OCI-LY7 (cell line): ENCODE data around the gene HDAC7. TPM values are rescaled to one million over a fixed set of nuclear protein-coding genes. Genes with fewer than 3 reads are reported as not detected.
A peak's percentile ranks its signal among the peaks of the same experiment; 100 is the strongest.

Experiments used
- BruUV-seq: library from RNA; stranded (reverse); fragments of 400-500 nt; replicated peaks from 2 replicates; lab custom pipeline; 2021; lab: Mats Ljungman, UMichigan
- CTCF ChIA-PET: fragments of 300-600 bp; sonication (Branson Sonifier 250); formaldehyde crosslinking; loops from one replicate; lab custom pipeline; 2022; ENCODE audit warnings: antibody characterized with exemption; ENCODE audit not compliant: unreplicated experiment; lab: Charles Lee
- POLR2A ChIA-PET: fragments of 300-600 bp; sonication (Branson Sonifier 250); formaldehyde crosslinking; loops from one replicate; lab custom pipeline; 2022; ENCODE audit warnings: antibody characterized with exemption; lab: Charles Lee
- DNase-seq: peaks from one replicate; pipeline ENCODE4 v3.0.0-alpha.2; 2015; ENCODE audit warnings: low spot score
- H2AFZ ChIP-seq: fragments of 200-600 bp; sonication (generic), shearing (Covaris generic); 2 replicates; pipeline ENCODE4 v1.6.1; 2014; ENCODE audit warnings: mild to moderate bottlenecking, antibody characterized with exemption, low read length, moderate library complexity
- H3K27ac ChIP-seq: fragments of 200-600 bp; sonication (generic); 2 replicates; pipeline ENCODE4 v1.5.1; 2014; ENCODE audit warnings: mixed run types, low read depth, mild to moderate bottlenecking, moderate library complexity, low read length, inconsistent platforms; ENCODE audit not compliant: poor library complexity, severe bottlenecking
- H3K36me3 ChIP-seq: fragments of 200-600 bp; sonication (generic); 2 replicates; pipeline ENCODE4 v1.6.1; 2014; ENCODE audit warnings: mild to moderate bottlenecking, antibody characterized with exemption, low read length, moderate library complexity, mixed read lengths; ENCODE audit not compliant: insufficient read depth
- H3K4me1 ChIP-seq: fragments of 200-600 bp; sonication (generic); 2 replicates; pipeline ENCODE4 v1.5.1; 2014; ENCODE audit warnings: mild to moderate bottlenecking, low read length; ENCODE audit not compliant: insufficient read depth, poor library complexity, severe bottlenecking
- H3K4me2 ChIP-seq: fragments of 200-600 bp; sonication (generic); 2 replicates; pipeline ENCODE4 v1.6.1; 2014; ENCODE audit warnings: mild to moderate bottlenecking, low read length
- H3K4me3 ChIP-seq: fragments of 200-600 bp; sonication (generic); 2 replicates; pipeline ENCODE4 v1.5.1; 2014; ENCODE audit warnings: mild to moderate bottlenecking, low read depth, low read length; ENCODE audit not compliant: poor library complexity, severe bottlenecking
- H3K79me2 ChIP-seq: fragments of 200-600 bp; sonication (generic); 2 replicates; pipeline ENCODE4 v1.6.1; 2016; ENCODE audit warnings: low read depth, mild to moderate bottlenecking, low read length, moderate library complexity, mixed read lengths; ENCODE audit not compliant: insufficient read depth
- H3K9me2 ChIP-seq: fragments of 200-600 bp; sonication (generic); 2 replicates; pipeline ENCODE4 v1.6.1; 2016; ENCODE audit warnings: mild to moderate bottlenecking, low read length, mixed read lengths; ENCODE audit not compliant: insufficient read depth
- H3K9me3 ChIP-seq: fragments of 200-600 bp; sonication (generic); 2 replicates; pipeline ENCODE4 v1.6.1; 2014; ENCODE audit warnings: mild to moderate bottlenecking, mixed run types, low read length, mixed read lengths
- H4K20me1 ChIP-seq: fragments of 200-600 bp; sonication (generic); 2 replicates; pipeline ENCODE4 v1.6.1; 2014; ENCODE audit warnings: mild to moderate bottlenecking, antibody characterized with exemption, low read length, moderate library complexity, mixed read lengths; ENCODE audit not compliant: insufficient read depth
- CTCF ChIP-seq: fragments of 200-600 bp; sonication (generic); conservative IDR thresholded peaks from 2 replicates; pipeline ENCODE4 v1.5.1; 2014; ENCODE audit warnings: mild to moderate bottlenecking, antibody characterized with exemption, low read length, moderate library complexity, mixed read lengths
- EZH2phosphoT487 ChIP-seq: fragments of 200-600 bp; sonication (generic); IDR thresholded peaks from 2 replicates; pipeline ENCODE4 v1.6.1; 2018; ENCODE audit warnings: low read depth, borderline replicate concordance, mild to moderate bottlenecking, mixed run types, antibody characterized with exemption, low read length, moderate library complexity, mixed read lengths
- intact Hi-C: fragments of 100-400 bp; cut with micrococcal nuclease; formaldehyde crosslinking; loops from one replicate; pipeline ENCODE4 v1.10.0; 2022; ENCODE audit not compliant: unreplicated experiment
- total RNA-seq, 2 experiments: library from RNA; depleted of rRNA in 1 of 2; stranded (reverse); fragments of >200 nt in 1 of 2; shearing (Covaris generic) in 1 of 2; gene quantifications; 2 replicates each; pipeline ENCODE4 v1.2.3, GENCODE V29; 2014 to 2022

HDAC7 gene
- total RNA-seq, 2 experiments from 2014 or later, result 45.9 to 131 TPM

- H3K9me3 ChIP-seq, result no peaks in the 10 kb centered on the region
- no peaks in the 10 kb centered on the region for H3K79me2 ChIP-seq
- no peaks in the 10 kb centered on the region for H3K9me2 ChIP-seq
- peak overlapping the region; percentile 5 for H3K27ac ChIP-seq
- no peak overlapping the region for H3K4me3 ChIP-seq
- intact Hi-C loops, result no loop called here
- no peak overlapping the region for H2AFZ ChIP-seq
- TF ChIP-seq CTCF (no peak), EZH2phosphoT487 (no peak)
- no peaks in the 10 kb centered on the region for H3K36me3 ChIP-seq
- H4K20me1 ChIP-seq, result no peaks in the 10 kb centered on the region
- peak; percentile 56 for DNase-seq
- H3K4me2 ChIP-seq, result peak overlapping the region; percentile 59
- BruUV-seq, result no TSS peak
- peaks cover 33% of the 10 kb centered on the region for H3K4me1 ChIP-seq
- ChIA-PET POLR2A (interaction anchor here (0.5 to 5.4 kb wide), 15 partner anchors 9 to 358 kb away, joined by 3 to 44 read pairs (median 8); partner anchors contain the start of genes ENDOU, RAPGEF3, RPAP3 and SLC48A1), CTCF (interaction anchor here (0.7 to 5.8 kb wide), 13 partner anchors 9 to 97 kb away, joined by 3 to 74 read pairs (median 13); partner anchors contain the start of genes ENDOU, RAPGEF3 and SLC48A1)
Observed at GRCh38 chr12:47741340-47741703, 78.4 kb downstream of the HDAC7 start.

GRCh38 chr12:47740606-47741339, 78.9 kb downstream of the HDAC7 start:
- CTCF ChIA-PET, result interaction anchor here (0.7 to 5.8 kb wide), 18 partner anchors 9 to 97 kb away, joined by 3 to 47 read pairs (median 6); partner anchors contain the start of genes ENDOU, RAPGEF3, RPAP3 and SLC48A1
- BruUV-seq, result no TSS peak
- peak overlapping the region; percentile 59 for H3K4me2 ChIP-seq

More at GRCh38 chr12:47740606-47741339, 78.9 kb downstream of the HDAC7 start:
- Histone ChIP-seq H4K20me1 (no peaks in the 10 kb centered on the region), H3K9me2 (no peaks in the 10 kb centered on the region), H3K36me3 (no peaks in the 10 kb centered on the region), H3K4me1 (peaks cover 30% of the 10 kb centered on the region), H3K4me3 (peak overlapping the region; percentile 5), H3K27ac (peak overlapping the region; percentile 44), H2AFZ (peak overlapping the region; percentile 85; the same call in 1 of the 2 replicates), H3K79me2 (no peaks in the 10 kb centered on the region), H3K9me3 (no peaks in the 10 kb centered on the region)
- POLR2A ChIA-PET, result interaction anchor here (0.7 to 5.4 kb wide), 16 partner anchors 9 to 358 kb away, joined by 3 to 44 read pairs (median 6); partner anchors contain the start of genes ENDOU, RAPGEF3 and SLC48A1
- DNase-seq, result peak; percentile 62
- intact Hi-C loops, result loop anchor here (1.0 kb wide), 1 partner anchor 25 kb away; no protein-coding TSS in a partner anchor
- TF ChIP-seq EZH2phosphoT487, result no peak
- TF ChIP-seq CTCF, result no peak
